H1 (cell line): ENCODE data around the gene XDH. TPM values are rescaled to one million over a fixed set of nuclear protein-coding genes. Genes with fewer than 3 reads are reported as not detected.

ENCODE experiments used
- CTCF ChIA-PET: fragments of 300-600 bp; sonication (Branson Sonifier 250); formaldehyde crosslinking; loops from one replicate; lab custom pipeline; 2021; ENCODE audit not compliant: partially characterized antibody; lab: Charles Lee
- POLR2A ChIA-PET: fragments of 300-600 bp; sonication (Branson Sonifier 250); formaldehyde crosslinking; loops from one replicate; lab custom pipeline; 2021; ENCODE audit warnings: inconsistent platforms; ENCODE audit not compliant: partially characterized antibody; lab: Charles Lee
- DNase-seq, 2 experiments: peaks; one replicate each; pipeline versions ENCODE4 v3.0.0 to v3.0.0-alpha.2; 2010 to 2022; ENCODE audit warnings: low spot score in 2 of 2, low read depth in 1 of 2, mixed read lengths in 1 of 2
- FAIRE-seq: peaks from 2 replicates; lab custom pipeline; 2011; peaks lifted over from hg19 to GRCh38; lab: Jason Lieb, UNC
- H2AFZ ChIP-seq: 2 replicates; pipeline ENCODE4 v1.8.1; 2012; ENCODE audit warnings: low read length, inconsistent platforms
- H2AK5ac ChIP-seq: 2 replicates; pipeline ENCODE4 v1.6.1; 2013; ENCODE audit warnings: low read depth, low read length
- H2BK120ac ChIP-seq: replicated peaks from 2 replicates; pipeline ENCODE3; 2013; ENCODE audit warnings: low read depth, low read length, inconsistent platforms
- H2BK12ac ChIP-seq: 2 replicates; pipeline ENCODE4 v1.6.1; 2013; ENCODE audit warnings: low read depth, low read length
- H2BK15ac ChIP-seq: 2 replicates; pipeline ENCODE4 v1.6.1; 2013; ENCODE audit warnings: low read length
- H2BK20ac ChIP-seq: 2 replicates; pipeline ENCODE4 v1.6.1; 2013; ENCODE audit warnings: low read length
- H2BK5ac ChIP-seq: 2 replicates; pipeline ENCODE4 v1.6.1; 2013; ENCODE audit warnings: low read depth, low read length
- H3K14ac ChIP-seq: 2 replicates; pipeline ENCODE4 v1.6.1; 2013; ENCODE audit warnings: inconsistent platforms; ENCODE audit not compliant: insufficient read length
- H3K18ac ChIP-seq: 2 replicates; pipeline ENCODE4 v1.6.1; 2013; ENCODE audit warnings: low read length; ENCODE audit errors: extremely low read depth
- H3K23ac ChIP-seq: 2 replicates; pipeline ENCODE4 v1.6.1; 2013; ENCODE audit warnings: inconsistent platforms; ENCODE audit not compliant: insufficient read length
- H3K23me2 ChIP-seq: 2 replicates; pipeline ENCODE4 v1.6.1; 2013; ENCODE audit warnings: low read depth, low read length
- H3K27ac ChIP-seq: 2 replicates; pipeline ENCODE4 v1.6.1; 2011; ENCODE audit warnings: low read depth, low read length, inconsistent platforms
- H3K27me3 ChIP-seq, 4 experiments: replicated peaks in 1 of 4; 1 replicate in 1 of 4; 2 replicates in 3 of 4; pipeline versions ENCODE4 v1.6.1 to v1.8.1; 2011 to 2013; ENCODE audit warnings: low read length in 3 of 4, mild to moderate bottlenecking in 3 of 4, inconsistent platforms in 2 of 4, mixed read lengths in 2 of 4, moderate library complexity in 1 of 4; ENCODE audit not compliant: control insufficient read depth in 3 of 4, insufficient read depth in 3 of 4; ENCODE audit errors: extremely low read depth in 1 of 4
- H3K36me3 ChIP-seq, 4 experiments: 2 replicates each; pipeline versions ENCODE4 v1.6.1 to v1.8.1; 2011 to 2013; ENCODE audit warnings: mild to moderate bottlenecking in 4 of 4, low read length in 3 of 4, moderate library complexity in 2 of 4, control low read depth in 1 of 4, inconsistent platforms in 1 of 4; ENCODE audit not compliant: insufficient read depth in 4 of 4, control insufficient read depth in 2 of 4
- H3K4ac ChIP-seq: replicated peaks from 2 replicates; pipeline ENCODE3; 2013; ENCODE audit warnings: low read length, low read depth, mixed read lengths, inconsistent platforms; ENCODE audit not compliant: insufficient read length
- H3K4me1 ChIP-seq, 4 experiments: replicated peaks in 1 of 4; 1 replicate in 1 of 4; 2 replicates in 3 of 4; pipeline versions ENCODE4 v1.6.1 to v1.8.1; 2011 to 2013; ENCODE audit warnings: low read length in 3 of 4, inconsistent platforms in 2 of 4, mixed read lengths in 1 of 4; ENCODE audit not compliant: insufficient read depth in 4 of 4, control insufficient read depth in 3 of 4
- H3K4me2 ChIP-seq, 2 experiments: 2 replicates each; pipeline versions ENCODE4 v1.6.1 to v1.8.1; 2011 to 2013; ENCODE audit warnings: low read depth in 2 of 2, low read length in 2 of 2, control low read depth in 1 of 2, inconsistent platforms in 1 of 2, mild to moderate bottlenecking in 1 of 2; ENCODE audit not compliant: insufficient read depth in 1 of 2
- H3K4me3 ChIP-seq, 4 experiments: fragments of 200-600, 300-600 bp in 1 of 4; sonication (generic), shearing (Covaris generic), sonication (Bioruptor Twin) in 1 of 4; 2 replicates each; pipeline versions ENCODE4 v1.5.1 to v1.8.1; 2011 to 2016; ENCODE audit warnings: low read length in 4 of 4, low read depth in 3 of 4, control low read depth in 2 of 4, inconsistent platforms in 2 of 4, mild to moderate bottlenecking in 2 of 4, mixed read lengths in 1 of 4, moderate library complexity in 1 of 4; ENCODE audit not compliant: insufficient read depth in 2 of 4; ENCODE audit errors: extremely low read depth in 1 of 4
- H3K56ac ChIP-seq: replicated peaks from 2 replicates; pipeline ENCODE3; 2013; ENCODE audit warnings: low read depth, mild to moderate bottlenecking, mixed read lengths, low read length, inconsistent platforms; ENCODE audit not compliant: insufficient read length
- H3K79me1 ChIP-seq: 2 replicates; pipeline ENCODE4 v1.6.1; 2013; ENCODE audit warnings: low read depth, low read length, control low read depth
- H3K79me2 ChIP-seq, 2 experiments: 2 replicates each; pipeline versions ENCODE4 v1.6.1 to v1.8.1; 2012 to 2013; ENCODE audit warnings: low read length in 2 of 2, mild to moderate bottlenecking in 2 of 2, inconsistent platforms in 1 of 2; ENCODE audit not compliant: insufficient read depth in 2 of 2, control insufficient read depth in 1 of 2
- H3K9ac ChIP-seq, 4 experiments: replicated peaks in 1 of 4; 1 replicate in 1 of 4; 2 replicates in 3 of 4; pipeline versions ENCODE4 v1.6.1 to v1.8.1; 2011 to 2013; ENCODE audit warnings: low read depth in 3 of 4, low read length in 3 of 4, control low read depth in 2 of 4, mild to moderate bottlenecking in 2 of 4, moderate library complexity in 2 of 4, inconsistent platforms in 1 of 4; ENCODE audit errors: extremely low read depth in 1 of 4
- H3K9me3 ChIP-seq, 2 experiments: 2 replicates each; pipeline versions ENCODE4 v1.6.1 to v1.8.1; 2012 to 2013; ENCODE audit warnings: mild to moderate bottlenecking in 2 of 2, moderate library complexity in 2 of 2, control low read depth in 1 of 2, inconsistent platforms in 1 of 2, low read depth in 1 of 2, low read length in 1 of 2, mixed read lengths in 1 of 2; ENCODE audit not compliant: insufficient read depth in 2 of 2
- H4K20me1 ChIP-seq, 2 experiments: replicated peaks in 1 of 2; 2 replicates each; pipeline versions ENCODE3 to v1.8.1; 2011 to 2013; ENCODE audit warnings: inconsistent platforms in 2 of 2, low read length in 2 of 2, mild to moderate bottlenecking in 1 of 2; ENCODE audit not compliant: insufficient read depth in 2 of 2, control insufficient read depth in 1 of 2
- H4K5ac ChIP-seq: 2 replicates; pipeline ENCODE4 v1.6.1; 2013; ENCODE audit warnings: low read length, low read depth, mixed read lengths, inconsistent platforms; ENCODE audit not compliant: insufficient read length
- H4K8ac ChIP-seq: 2 replicates; pipeline ENCODE4 v1.8.0; 2013; ENCODE audit warnings: mild to moderate bottlenecking, moderate library complexity, low read length, inconsistent platforms; ENCODE audit not compliant: insufficient read depth; ENCODE audit errors: extremely low read depth
- H4K91ac ChIP-seq: replicated peaks from 2 replicates; pipeline ENCODE3; 2013; ENCODE audit warnings: low read length, mixed read lengths, inconsistent platforms; ENCODE audit not compliant: insufficient read length
- EGR1 ChIP-seq: IDR thresholded peaks from 2 replicates; pipeline ENCODE4 v1.6.1; 2011; ENCODE audit warnings: low read depth, low read length, borderline replicate concordance
- FOSL1 ChIP-seq: IDR thresholded peaks from 2 replicates; pipeline ENCODE4 v1.6.1; 2011; ENCODE audit warnings: mild to moderate bottlenecking, low read depth, low read length, moderate library complexity; ENCODE audit not compliant: insufficient read depth
- HDAC2 ChIP-seq, 2 experiments: fragments of 300-600 bp in 1 of 2; sonication (generic) in 1 of 2; IDR thresholded peaks; 2 replicates each; pipeline ENCODE4 v1.6.1; 2011 to 2012; ENCODE audit warnings: low read depth in 2 of 2, low read length in 2 of 2, mild to moderate bottlenecking in 2 of 2, moderate library complexity in 2 of 2, borderline replicate concordance in 1 of 2, inconsistent platforms in 1 of 2
- MAX ChIP-seq: IDR thresholded peaks from 2 replicates; pipeline ENCODE4 v1.6.1; 2012; ENCODE audit warnings: inconsistent platforms
- NANOG ChIP-seq: IDR thresholded peaks from 2 replicates; pipeline ENCODE4 v1.6.1; 2011; ENCODE audit warnings: low read length, low read depth, mild to moderate bottlenecking, inconsistent platforms; ENCODE audit not compliant: insufficient read depth, poor library complexity, severe bottlenecking
- RBBP5 ChIP-seq: IDR thresholded peaks from 2 replicates; pipeline ENCODE4 v1.7.1; 2012; ENCODE audit warnings: low read depth, mild to moderate bottlenecking, inconsistent platforms, low read length, moderate library complexity, borderline replicate concordance
- SAP30 ChIP-seq: fragments of 300-600 bp; sonication (generic); IDR thresholded peaks from 2 replicates; pipeline ENCODE4 v1.7.1; 2012; ENCODE audit warnings: low read length, moderate library complexity, mild to moderate bottlenecking, inconsistent platforms; ENCODE audit not compliant: insufficient read depth, insufficient replicate concordance
- TEAD4 ChIP-seq: IDR thresholded peaks from 2 replicates; pipeline ENCODE4 v1.6.1; 2012; ENCODE audit warnings: low read depth, low read length, inconsistent platforms, mixed read lengths
- WGBS, 2 experiments: shearing (Covaris generic) in 1 of 2; methylation state at CpG; one replicate each; pipeline versions ENCODE4 v1.1.6 to v1.1.7; 2013 to 2015; ENCODE audit warnings: low lambda C conversion rate in 2 of 2, mixed read lengths in 2 of 2, inconsistent platforms in 1 of 2, low coverage in 1 of 2, missing lambda C conversion rate in 1 of 2; ENCODE audit not compliant: insufficient replicate concordance in 2 of 2, insufficient coverage in 1 of 2, insufficient read length in 1 of 2; ENCODE audit errors: extremely low coverage in 1 of 2, missing lambda C conversion rate in 1 of 2; 5-methylcytosine and 5-hydroxymethylcytosine counted together
- polyA plus RNA-seq, 7 experiments: library from polyadenylated mRNA; depleted of rRNA in 3 of 7; stranded (reverse) in 5 of 7; unstranded in 2 of 7; fragments of >200 nt in 5 of 7; fragments of 200-250 nt in 2 of 7; gene quantifications; 1 replicate in 5 of 7; 2 replicates in 1 of 7; 4 replicates in 1 of 7; pipeline versions ENCODE4 v1.2.1 to v1.2.3, GENCODE V29; 2011 to 2013; ENCODE audit warnings: missing spikeins in 2 of 7, mixed read lengths in 2 of 7
- total RNA-seq: library from RNA; stranded (reverse); fragmentation: NEBNext Ultra II Directional; extraction: Animal tissue kit (Norgen Biotek cat#: 25700); gene quantifications from 2 replicates; pipeline ENCODE4 v1.2.1, GENCODE V29; 2021
- TF ChIP-seq, protein P1 (sequence below), 3 experiments: IDR thresholded peaks; 1 replicate in 2 of 3; 2 replicates in 1 of 3; pipeline versions ENCODE4 v1.5.1 to v1.6.1; 2011; ENCODE audit warnings: low read length in 3 of 3, mild to moderate bottlenecking in 3 of 3, inconsistent platforms in 2 of 3, low read depth in 1 of 3, moderate library complexity in 1 of 3; ENCODE audit not compliant: insufficient read depth in 1 of 3; ENCODE audit errors: control extremely low read depth in 1 of 3

XDH gene
- total and polyA plus RNA-seq, 2 of the 8 experiments (the other 6 are each of a cell fraction or from before 2014, with no cell fraction given), result 0.68 to 1.2 TPM

GRCh38 chr2:31287654-31288053 is 126.9 kb downstream of the XDH start:
- H2AFZ ChIP-seq, result no peak overlapping the region
- WGBS, 2 experiments, result 97% methylated on average over 2 of the region's 2 CpGs; no CpG with 5 or more reads in 1 of the 2 experiments
- FAIRE-seq, result no peak
- TF ChIP-seq SAP30 (no peak), MAX (no peak), TEAD4 (no peak), HDAC2 (IDR thresholded peaks at IDR 0.05; ENCODE audit: borderline replicate concordance in 1 of 2, low read depth in 2 of 2, low read length in 2 of 2) (no peak), NANOG (no peak), FOSL1 (no peak), RBBP5 (no peak), EGR1 (no peak)
- TF ChIP-seq, protein P1, sequence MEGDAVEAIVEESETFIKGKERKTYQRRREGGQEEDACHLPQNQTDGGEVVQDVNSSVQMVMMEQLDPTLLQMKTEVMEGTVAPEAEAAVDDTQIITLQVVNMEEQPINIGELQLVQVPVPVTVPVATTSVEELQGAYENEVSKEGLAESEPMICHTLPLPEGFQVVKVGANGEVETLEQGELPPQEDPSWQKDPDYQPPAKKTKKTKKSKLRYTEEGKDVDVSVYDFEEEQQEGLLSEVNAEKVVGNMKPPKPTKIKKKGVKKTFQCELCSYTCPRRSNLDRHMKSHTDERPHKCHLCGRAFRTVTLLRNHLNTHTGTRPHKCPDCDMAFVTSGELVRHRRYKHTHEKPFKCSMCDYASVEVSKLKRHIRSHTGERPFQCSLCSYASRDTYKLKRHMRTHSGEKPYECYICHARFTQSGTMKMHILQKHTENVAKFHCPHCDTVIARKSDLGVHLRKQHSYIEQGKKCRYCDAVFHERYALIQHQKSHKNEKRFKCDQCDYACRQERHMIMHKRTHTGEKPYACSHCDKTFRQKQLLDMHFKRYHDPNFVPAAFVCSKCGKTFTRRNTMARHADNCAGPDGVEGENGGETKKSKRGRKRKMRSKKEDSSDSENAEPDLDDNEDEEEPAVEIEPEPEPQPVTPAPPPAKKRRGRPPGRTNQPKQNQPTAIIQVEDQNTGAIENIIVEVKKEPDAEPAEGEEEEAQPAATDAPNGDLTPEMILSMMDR (IDR thresholded peaks at IDR 0.05; ENCODE audit: control extremely low read depth in 1 of 3, insufficient read depth in 1 of 3, low read depth in 1 of 3, low read length in 3 of 3), result no peak

More at GRCh38 chr2:31287654-31288053, 126.9 kb downstream of the XDH start:
- H3K4ac ChIP-seq, result no peak overlapping the region
- no peak overlapping the region for H2AK5ac ChIP-seq
- no peak overlapping the region for H4K91ac ChIP-seq
- H3K4me3 ChIP-seq, result no peak overlapping the region
- H3K79me1 ChIP-seq, result no peaks in the 10 kb centered on the region
- CTCF ChIA-PET, result interaction anchor here (1.0 to 2.1 kb wide), 5 partner anchors 10 to 46 kb away, joined by 3 to 6 read pairs (median 4); no protein-coding TSS in a partner anchor
- H2BK15ac ChIP-seq, result no peak overlapping the region
- no peaks in the 10 kb centered on the region for H3K4me1 ChIP-seq
- H2BK120ac ChIP-seq, result no peak overlapping the region
- no peak overlapping the region for H2BK20ac ChIP-seq
- H3K23me2 ChIP-seq, result no peaks in the 10 kb centered on the region
- H4K20me1 ChIP-seq, result no peaks in the 10 kb centered on the region
- no peaks in the 10 kb centered on the region for H3K27me3 ChIP-seq
- no peak overlapping the region for H2BK5ac ChIP-seq
- DNase-seq, result no peak
- no peak overlapping the region for H3K56ac ChIP-seq
- H3K18ac ChIP-seq, result no peak overlapping the region
- no peak overlapping the region for H4K5ac ChIP-seq
- no peak overlapping the region for H3K27ac ChIP-seq
- no peaks in the 10 kb centered on the region for H3K79me2 ChIP-seq
- H3K36me3 ChIP-seq, result no peaks in the 10 kb centered on the region
- no peak overlapping the region for H3K9ac ChIP-seq
- H4K8ac ChIP-seq, result no peak overlapping the region
- H3K14ac ChIP-seq, result no peak overlapping the region
- POLR2A ChIA-PET, result no interaction called here
- no peaks in the 10 kb centered on the region for H3K9me3 ChIP-seq
- H3K4me2 ChIP-seq, result no peak overlapping the region
- no peak overlapping the region for H3K23ac ChIP-seq
- no peak overlapping the region for H2BK12ac ChIP-seq
